GM12878 (cell line): Measurements from ENCODE around the gene OTULINL. TPM values are rescaled to one million over a fixed set of nuclear protein-coding genes. Genes with fewer than 3 reads are reported as not detected.
A peak's percentile ranks its signal among the peaks of the same experiment; 100 is the strongest.

Experiments
- ATAC-seq: fragments of 200-7000 bp; cut with Tn5 transposase; 3 replicates; pipeline ENCODE4 v1.9.1; 2020; ENCODE audit warnings: mild to moderate bottlenecking, moderate library complexity
- BruUV-seq: library from RNA; stranded (reverse); fragments of 400-500 nt; replicated peaks from 2 replicates; lab custom pipeline; 2021; lab: Mats Ljungman, UMichigan
- CTCF ChIA-PET: fragments of 300-600 bp; sonication (Branson Sonifier 250); formaldehyde crosslinking; extraction: SDS; loops from one replicate; lab custom pipeline; 2021; ENCODE audit warnings: inconsistent platforms; lab: Yijun Ruan, JAX
- POLR2A ChIA-PET: fragments of 350-600 bp; formaldehyde crosslinking; extraction: SDS; loops from one replicate; lab custom pipeline; 2021; ENCODE audit warnings: inconsistent platforms; lab: Charles Lee
- RAD21 ChIA-PET: fragments of 300-600 bp; sonication (Branson Sonifier 250); formaldehyde crosslinking; loops from one replicate; lab custom pipeline; 2023; ENCODE audit warnings: antibody characterized with exemption; ENCODE audit not compliant: unreplicated experiment; lab: Charles Lee
- SMC1A ChIA-PET: fragments of 300-600 bp; sonication (Branson Sonifier 250); formaldehyde crosslinking; loops from one replicate; lab custom pipeline; 2023; ENCODE audit not compliant: unreplicated experiment, uncharacterized antibody; lab: Charles Lee
- DNase-seq: peaks from one replicate; pipeline ENCODE4 v3.0.0-alpha.2; 2011; ENCODE audit warnings: low read depth, low spot score
- FAIRE-seq: peaks from 3 replicates; lab custom pipeline; 2011; peaks lifted over from hg19 to GRCh38; lab: Jason Lieb, UNC
- H2AFZ ChIP-seq: 2 replicates; pipeline ENCODE4 v1.6.0; 2011; ENCODE audit warnings: low read depth, low read length, control low read depth; ENCODE audit not compliant: control insufficient read depth
- H3K27ac ChIP-seq: 2 replicates; pipeline ENCODE4 v1.5.1; 2011; ENCODE audit warnings: control low read depth; ENCODE audit not compliant: control insufficient read depth, insufficient read depth
- H3K27me3 ChIP-seq, 2 experiments: replicated peaks in 1 of 2; 2 replicates each; pipeline versions ENCODE4 v1.6.0 to v1.6.1; 2011; ENCODE audit warnings: low read length in 1 of 2; ENCODE audit not compliant: control insufficient read depth in 2 of 2, insufficient read depth in 2 of 2
- H3K36me3 ChIP-seq, 2 experiments: 2 replicates each; pipeline ENCODE4 v1.5.1; 2011; ENCODE audit warnings: low read length in 1 of 2; ENCODE audit not compliant: control insufficient read depth in 2 of 2, insufficient read depth in 2 of 2
- H3K4me1 ChIP-seq: 2 replicates; pipeline ENCODE4 v1.6.1; 2011; ENCODE audit warnings: mild to moderate bottlenecking, low read length, moderate library complexity, mixed read lengths; ENCODE audit not compliant: control insufficient read depth, insufficient read depth
- H3K4me2 ChIP-seq: 2 replicates; pipeline ENCODE4 v1.6.0; 2011; ENCODE audit warnings: control low read depth; ENCODE audit not compliant: control insufficient read depth, insufficient read depth
- H3K4me3 ChIP-seq: fragments of 200-600 bp; sonication (generic); 2 replicates; pipeline ENCODE4 v1.5.1; 2016
- H3K79me2 ChIP-seq: 2 replicates; pipeline ENCODE4 v1.6.0; 2011; ENCODE audit warnings: low read length; ENCODE audit not compliant: control insufficient read depth, insufficient read depth
- H3K9ac ChIP-seq: 2 replicates; pipeline ENCODE4 v1.8.0; 2011; ENCODE audit warnings: low read length, control low read depth, mixed read lengths; ENCODE audit not compliant: control insufficient read depth, insufficient read depth
- H3K9me3 ChIP-seq: replicated peaks from 3 replicates; pipeline ENCODE4 v1.5.1; 2011; ENCODE audit warnings: mild to moderate bottlenecking, low read length; ENCODE audit not compliant: control insufficient read depth, insufficient read depth
- H4K20me1 ChIP-seq: 2 replicates; pipeline ENCODE4 v1.6.0; 2011; ENCODE audit not compliant: control insufficient read depth, insufficient read depth
- BACH1 ChIP-seq: fragments of 450-650 bp; IDR thresholded peaks from 2 replicates; pipeline ENCODE4 v1.6.1; 2017; ENCODE audit warnings: mild to moderate bottlenecking, borderline replicate concordance
- BCLAF1 ChIP-seq: fragments of 450-650 bp; IDR thresholded peaks from 2 replicates; pipeline ENCODE4 v1.6.1; 2017; ENCODE audit warnings: antibody characterized with exemption, mild to moderate bottlenecking, moderate library complexity
- CBFB ChIP-seq: IDR thresholded peaks from 2 replicates; pipeline ENCODE4 v1.6.1; 2016; ENCODE audit warnings: antibody characterized with exemption, low read depth
- CHD1 ChIP-seq: IDR thresholded peaks from 2 replicates; pipeline ENCODE4 v1.6.1; 2012; ENCODE audit warnings: low read depth, low read length, improper control_type of control experiment
- CHD2 ChIP-seq: IDR thresholded peaks from 2 replicates; pipeline ENCODE4 v1.6.1; 2011; ENCODE audit warnings: low read depth, low read length, improper control_type of control experiment, borderline replicate concordance
- FOXK2 ChIP-seq: fragments of 450-650 bp; IDR thresholded peaks from 2 replicates; pipeline ENCODE4 v1.6.1; 2017; ENCODE audit warnings: mild to moderate bottlenecking, moderate library complexity
- HDAC2 ChIP-seq: fragments of 200-600 bp; sonication (generic); IDR thresholded peaks from 2 replicates; pipeline ENCODE4 v1.6.1; 2017
- PAX8 ChIP-seq: fragments of 450-650 bp; IDR thresholded peaks from 2 replicates; pipeline ENCODE4 v1.6.1; 2017; ENCODE audit warnings: mild to moderate bottlenecking, moderate library complexity
- SIN3A ChIP-seq: IDR thresholded peaks from 2 replicates; pipeline ENCODE4 v1.6.1; 2012; ENCODE audit warnings: low read depth, low read length, improper control_type of control experiment
- SREBF1 ChIP-seq: IDR thresholded peaks from 2 replicates; pipeline ENCODE4 v1.6.1; 2012; ENCODE audit warnings: mild to moderate bottlenecking, low read length
- WGBS: methylation state at CpG from one replicate; pipeline ENCODE4 v1.1.6; 2016; ENCODE audit warnings: low lambda C conversion rate; ENCODE audit not compliant: insufficient replicate concordance, insufficient coverage; ENCODE audit errors: missing lambda C conversion rate; 5-methylcytosine and 5-hydroxymethylcytosine counted together
- in situ Hi-C: fragments of 300-500 bp; cut with MboI; formaldehyde crosslinking; loops from 9 replicates; pipeline ENCODE4 v1.14.3; 2018; ENCODE audit warnings: mixed read lengths
- intact Hi-C: fragments of 100-400 bp; cut with micrococcal nuclease; formaldehyde crosslinking; loops from one replicate; pipeline ENCODE4 v1.14.2; 2022; ENCODE audit not compliant: unreplicated experiment
- polyA plus RNA-seq, 11 experiments: library from polyadenylated mRNA; depleted of rRNA in 4 of 11; unstranded in 6 of 11; stranded (reverse) in 5 of 11; fragments of >200 nt; fragmentation: Nextera tagmentation in 4 of 11; fragmentation: Illumina TruSeq in 1 of 11; extraction: Ambion mirVana in 4 of 11; extraction: Trizol in 1 of 11; gene quantifications; 1 replicate in 1 of 11; 2 replicates in 10 of 11; pipeline versions ENCODE4 v1.2.1 to v1.2.3, GENCODE V29; 2011 to 2016; ENCODE audit warnings: inconsistent platforms in 2 of 11, missing spikeins in 2 of 11, low read depth in 1 of 11
- total RNA-seq, 4 experiments: library from RNA; depleted of rRNA in 3 of 4; stranded (reverse); fragments of >200 nt in 3 of 4; fragmentation: Illumina TruSeq in 1 of 4; extraction: Trizol in 1 of 4; gene quantifications; 2 replicates each; pipeline versions ENCODE4 v1.2.1 to v1.2.3, GENCODE V29; 2013 to 2021
- TF ChIP-seq, protein P1 (sequence below): fragments of 450-650 bp; IDR thresholded peaks from 2 replicates; pipeline ENCODE4 v1.6.1; 2014; ENCODE audit warnings: mild to moderate bottlenecking
- TF ChIP-seq, protein P2 (sequence below): fragments of 450-650 bp; IDR thresholded peaks from 2 replicates; pipeline ENCODE4 v1.6.1; 2017; ENCODE audit warnings: mild to moderate bottlenecking, moderate library complexity

Gene OTULINL
- total and polyA plus RNA-seq, 10 of the 15 experiments (the other 5 are each of a cell fraction or from before 2014, with no cell fraction given) = 0.60 to 4.7 (median 1.8) TPM

- no peak overlapping the region for H3K9ac ChIP-seq
- BruUV-seq = no TSS peak
- TF ChIP-seq HDAC2 = no peak
- TF ChIP-seq CHD2 = no peak
- no peak for TF ChIP-seq PAX8
- no peak for TF ChIP-seq FOXK2
- TF ChIP-seq, protein P1, sequence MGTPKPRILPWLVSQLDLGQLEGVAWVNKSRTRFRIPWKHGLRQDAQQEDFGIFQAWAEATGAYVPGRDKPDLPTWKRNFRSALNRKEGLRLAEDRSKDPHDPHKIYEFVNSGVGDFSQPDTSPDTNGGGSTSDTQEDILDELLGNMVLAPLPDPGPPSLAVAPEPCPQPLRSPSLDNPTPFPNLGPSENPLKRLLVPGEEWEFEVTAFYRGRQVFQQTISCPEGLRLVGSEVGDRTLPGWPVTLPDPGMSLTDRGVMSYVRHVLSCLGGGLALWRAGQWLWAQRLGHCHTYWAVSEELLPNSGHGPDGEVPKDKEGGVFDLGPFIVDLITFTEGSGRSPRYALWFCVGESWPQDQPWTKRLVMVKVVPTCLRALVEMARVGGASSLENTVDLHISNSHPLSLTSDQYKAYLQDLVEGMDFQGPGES = no peak
- TF ChIP-seq CHD1 = no peak
- TF ChIP-seq, protein P2, sequence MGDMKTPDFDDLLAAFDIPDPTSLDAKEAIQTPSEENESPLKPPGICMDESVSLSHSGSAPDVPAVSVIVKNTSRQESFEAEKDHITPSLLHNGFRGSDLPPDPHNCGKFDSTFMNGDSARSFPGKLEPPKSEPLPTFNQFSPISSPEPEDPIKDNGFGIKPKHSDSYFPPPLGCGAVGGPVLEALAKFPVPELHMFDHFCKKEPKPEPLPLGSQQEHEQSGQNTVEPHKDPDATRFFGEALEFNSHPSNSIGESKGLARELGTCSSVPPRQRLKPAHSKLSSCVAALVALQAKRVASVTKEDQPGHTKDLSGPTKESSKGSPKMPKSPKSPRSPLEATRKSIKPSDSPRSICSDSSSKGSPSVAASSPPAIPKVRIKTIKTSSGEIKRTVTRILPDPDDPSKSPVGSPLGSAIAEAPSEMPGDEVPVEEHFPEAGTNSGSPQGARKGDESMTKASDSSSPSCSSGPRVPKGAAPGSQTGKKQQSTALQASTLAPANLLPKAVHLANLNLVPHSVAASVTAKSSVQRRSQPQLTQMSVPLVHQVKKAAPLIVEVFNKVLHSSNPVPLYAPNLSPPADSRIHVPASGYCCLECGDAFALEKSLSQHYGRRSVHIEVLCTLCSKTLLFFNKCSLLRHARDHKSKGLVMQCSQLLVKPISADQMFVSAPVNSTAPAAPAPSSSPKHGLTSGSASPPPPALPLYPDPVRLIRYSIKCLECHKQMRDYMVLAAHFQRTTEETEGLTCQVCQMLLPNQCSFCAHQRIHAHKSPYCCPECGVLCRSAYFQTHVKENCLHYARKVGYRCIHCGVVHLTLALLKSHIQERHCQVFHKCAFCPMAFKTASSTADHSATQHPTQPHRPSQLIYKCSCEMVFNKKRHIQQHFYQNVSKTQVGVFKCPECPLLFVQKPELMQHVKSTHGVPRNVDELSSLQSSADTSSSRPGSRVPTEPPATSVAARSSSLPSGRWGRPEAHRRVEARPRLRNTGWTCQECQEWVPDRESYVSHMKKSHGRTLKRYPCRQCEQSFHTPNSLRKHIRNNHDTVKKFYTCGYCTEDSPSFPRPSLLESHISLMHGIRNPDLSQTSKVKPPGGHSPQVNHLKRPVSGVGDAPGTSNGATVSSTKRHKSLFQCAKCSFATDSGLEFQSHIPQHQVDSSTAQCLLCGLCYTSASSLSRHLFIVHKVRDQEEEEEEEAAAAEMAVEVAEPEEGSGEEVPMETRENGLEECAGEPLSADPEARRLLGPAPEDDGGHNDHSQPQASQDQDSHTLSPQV = no peak
- TF ChIP-seq CBFB = no peak
- no peak for TF ChIP-seq BACH1
- TF ChIP-seq SIN3A = no peak
- no peak for TF ChIP-seq SREBF1
- TF ChIP-seq BCLAF1 = no peak
- TF ChIP-seq, all 136 proteins: peak for 0
- Histone ChIP-seq H3K27me3 (no peaks in the 10 kb centered on the region), H3K36me3 (no peaks in the 10 kb centered on the region), H3K79me2 (no peaks in the 10 kb centered on the region), H3K4me2 (0 out of 2 replicates have a peak overlapping the region, but pooled peaks have one; percentile 11), H3K4me3 (no peak overlapping the region), H3K27ac (no peak overlapping the region), H3K4me1 (no peaks in the 10 kb centered on the region), H3K9me3 (no peaks in the 10 kb centered on the region), H4K20me1 (no peaks in the 10 kb centered on the region), H2AFZ (no peak overlapping the region)
- ChIA-PET CTCF (interaction anchor here (0.8 kb wide), 1 partner anchor 60 kb away, joined by 4 read pairs; no protein-coding TSS in a partner anchor), POLR2A (no interaction called here), SMC1A (no interaction called here), RAD21 (no interaction called here)
- 8% methylated on average over 7 of the region's 7 CpGs for WGBS
- FAIRE-seq = no peak
- in situ Hi-C loops = no loop called here
- DNase-seq = no peak
- intact Hi-C loops = no loop called here
- ATAC-seq = no peak
Observed at GRCh38 chr5:14534773-14535172, 46.8 kb upstream of the OTULINL start.
